ENCODE measurements around the gene NEURL2. TPM values are rescaled to one million over a fixed set of nuclear protein-coding genes. Genes with fewer than 3 reads are reported as not detected.

The NEURL2 gene
- total RNA-seq, 4 donors from 2014 or later = 12.6 to 17.4 (median 16.1) TPM

DNA sequence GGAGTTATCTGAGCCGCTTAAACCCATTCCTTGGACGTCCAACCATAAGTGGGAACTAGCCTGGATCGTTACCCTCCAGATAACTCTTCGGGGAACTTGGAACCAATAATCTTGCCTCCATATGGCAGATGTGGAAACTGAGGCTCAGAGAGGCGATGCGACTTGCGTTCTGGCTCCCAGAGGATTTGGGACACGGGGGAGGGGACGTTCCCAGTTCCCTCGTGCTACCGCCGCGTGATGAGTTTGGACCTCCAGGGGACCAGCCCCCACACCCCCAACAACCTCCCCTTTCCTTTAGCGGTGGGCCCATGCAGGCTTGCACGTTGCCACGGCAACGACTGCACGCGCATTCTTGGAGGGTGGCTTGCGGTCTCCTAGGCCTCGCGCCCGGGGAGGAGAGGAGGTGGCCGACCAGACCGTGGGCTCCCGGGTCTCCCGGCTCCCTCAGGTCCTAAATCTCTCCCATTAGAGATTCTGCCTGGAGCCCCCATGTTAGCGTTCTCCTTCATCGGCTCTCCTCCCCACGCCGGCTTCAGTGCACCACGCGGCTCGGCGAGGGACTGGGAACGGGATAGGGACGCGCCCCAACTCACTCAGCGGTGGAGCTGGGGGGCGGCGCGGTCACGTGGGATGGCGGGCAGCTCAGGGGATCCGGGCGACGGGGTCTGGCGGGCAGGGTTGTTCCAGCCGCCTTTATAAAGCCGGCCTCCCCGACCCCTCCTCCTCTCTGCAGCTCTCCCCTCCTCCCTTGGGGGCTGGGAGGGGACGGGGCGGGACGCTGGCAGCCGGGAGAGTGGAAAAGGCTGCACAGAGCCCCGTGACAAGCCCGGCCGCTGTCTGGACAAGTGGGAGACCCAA lies 20.7 kb upstream of the NEURL2 start, which contains the start of gene PLTP:
Gene PLTP, minus strand, starts transcription at position 670 of the 858 bp plus-strand sequence. CDS start 703 bp downstream, outside the sequence.
- Histone ChIP-seq H3K27me3 (no peaks in the 10 kb centered on the region), H3K27ac (peak within 1 kb of the TSS; percentile 33 to 76 (median 71)), H3K9me3 (no peaks in the 10 kb centered on the region), H3K4me1 (peaks cover 8 to 22% of the 10 kb centered on the region in 2 donors), H3K4me3 (replicated peaks in 1 of 3) (peak within 1 kb of the TSS in 2 of 3 donors; percentile 31 to 32), H3K36me3 (no peaks in the 10 kb centered on the region)
- DNase-seq = peak; percentile 32 to 36
- intact Hi-C loops (cut with DNase I) = no loop called here
- WGBS, 2 donors = 1 to 3% methylated on average over 25 to 33 of the region's 58 CpGs
- peak in 1 of 2 donors; percentile 17 for TF ChIP-seq POLR2A (IDR thresholded peaks at IDR 0.05)
- no peak for TF ChIP-seq CTCF (IDR thresholded peaks at IDR 0.05)

- Histone ChIP-seq H3K27me3 (no peaks in the 10 kb centered on the region), H3K27ac (peak overlapping the region; percentile 33 to 76 (median 71)), H3K4me1 (peaks cover 8 to 22% of the 10 kb centered on the region in 2 donors), H3K9me3 (no peaks in the 10 kb centered on the region), H3K36me3 (no peaks in the 10 kb centered on the region), H3K4me3 (replicated peaks in 1 of 3) (peak overlapping the region in 2 of 3 donors; percentile 31 to 32)
- DNase-seq = peak; percentile 73 to 77
- intact Hi-C loops (cut with DNase I) = no loop called here
- WGBS, 2 donors = 7 to 9% methylated on average over 30 to 41 of the region's 43 CpGs
- TF ChIP-seq CTCF (IDR thresholded peaks at IDR 0.05) = no peak
- TF ChIP-seq POLR2A (IDR thresholded peaks at IDR 0.05) = peak in 1 of 2 donors; percentile 36
Observed at GRCh38 chr20:45910670-45911485, 19.9 kb upstream of the NEURL2 start.

DNA sequence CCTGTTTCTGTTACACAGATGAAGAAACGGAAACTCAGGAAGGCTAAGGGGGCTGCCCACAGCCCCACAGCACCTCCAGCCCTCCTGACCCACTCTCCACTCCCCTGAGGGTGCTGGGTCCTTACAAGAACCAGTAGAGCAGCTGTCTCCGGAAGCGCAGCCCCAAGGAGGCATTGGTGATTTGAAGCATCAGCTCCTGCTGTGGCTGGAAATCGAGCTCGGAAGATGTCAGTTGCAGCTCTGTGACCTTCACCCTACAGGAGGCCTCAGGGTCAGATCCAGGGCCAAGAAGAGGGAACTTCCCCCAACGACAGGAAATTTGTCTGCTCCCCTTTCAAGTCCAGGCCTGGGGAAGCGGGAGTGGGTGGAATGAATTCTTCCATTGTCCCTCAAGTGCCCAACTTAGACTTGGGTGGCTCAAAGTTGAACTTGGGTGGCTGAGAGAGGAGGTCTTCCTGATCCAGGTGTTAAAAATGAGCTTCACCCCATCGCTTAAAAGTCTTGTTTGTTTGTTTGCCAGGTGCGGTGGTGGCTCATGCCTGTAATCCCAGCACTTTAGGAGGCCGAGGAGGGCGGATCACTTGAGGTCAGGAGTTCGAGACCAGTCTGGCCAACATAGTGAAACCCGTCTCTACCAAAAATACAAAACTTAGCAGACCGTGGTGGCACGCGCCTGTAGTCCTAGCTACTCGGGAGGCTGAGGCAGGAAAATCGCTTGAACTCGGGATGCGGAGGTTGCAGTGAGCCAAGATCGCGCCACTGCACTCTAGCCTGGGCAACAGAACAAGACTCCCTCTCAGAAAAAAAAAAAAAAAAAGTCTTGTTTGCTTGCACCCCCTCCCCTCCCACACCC lies 19.0 kb upstream of the NEURL2 start:
- H3K9me3 ChIP-seq = no peaks in the 10 kb centered on the region
- no peak for DNase-seq
- H3K27ac ChIP-seq = no peak overlapping the region
- no peak overlapping the region for H3K4me3 ChIP-seq (replicated peaks in 1 of 3)
- intact Hi-C loops (cut with DNase I) = no loop called here
- H3K27me3 ChIP-seq = no peaks in the 10 kb centered on the region
- H3K4me1 ChIP-seq = peaks cover 8 to 22% of the 10 kb centered on the region in 2 donors
- H3K36me3 ChIP-seq = no peaks in the 10 kb centered on the region
- WGBS, 2 donors = 84 to 89% methylated on average over 19 to 22 of the region's 22 CpGs
- TF ChIP-seq CTCF (IDR thresholded peaks at IDR 0.05) (no peak), POLR2A (IDR thresholded peaks at IDR 0.05) (no peak)

- intact Hi-C loops (cut with DNase I) = no loop called here
- WGBS, 2 donors = 89 to 92% methylated on average over 12 of the region's 12 CpGs
- no peak for DNase-seq
Observed at GRCh38 chr20:45909336-45909808, 18.4 kb upstream of the NEURL2 start.

DNA sequence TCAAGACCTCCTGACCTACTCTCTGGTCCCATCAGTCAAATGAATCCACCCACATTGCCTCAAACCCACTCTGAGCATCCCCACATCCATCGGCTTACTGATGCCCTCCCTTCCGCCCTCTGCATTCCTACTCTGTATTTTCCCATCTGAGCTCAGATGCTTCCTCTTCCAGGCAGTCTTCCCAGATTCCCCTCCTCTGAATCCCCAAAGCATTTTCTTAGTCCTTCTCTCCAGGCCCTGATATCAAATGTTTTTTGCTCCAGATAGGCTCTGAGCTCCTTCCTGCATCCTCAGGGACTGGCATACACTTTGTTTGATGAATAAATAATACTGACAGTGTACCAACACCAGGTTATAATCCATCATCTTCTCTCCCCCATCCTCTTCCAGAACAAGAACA lies 17.1 kb upstream of the NEURL2 start:
- 94 to 97% methylated on average over 2 of the region's 2 CpGs for WGBS, 2 donors
- intact Hi-C loops (cut with DNase I) = no loop called here
- peaks cover 8 to 22% of the 10 kb centered on the region in 2 donors for H3K4me1 ChIP-seq
- no peak overlapping the region for H3K27ac ChIP-seq
- DNase-seq = no peak
- no peaks in the 10 kb centered on the region for H3K9me3 ChIP-seq
- no peak overlapping the region for H3K4me3 ChIP-seq (replicated peaks in 1 of 3)
- H3K36me3 ChIP-seq = no peaks in the 10 kb centered on the region
- no peak for TF ChIP-seq CTCF (IDR thresholded peaks at IDR 0.05)
- no peak for TF ChIP-seq POLR2A (IDR thresholded peaks at IDR 0.05)
- H3K27me3 ChIP-seq = no peaks in the 10 kb centered on the region

More at GRCh38 chr20:45909336-45909808, 18.4 kb upstream of the NEURL2 start:
- peaks cover 8 to 22% of the 10 kb centered on the region in 2 donors for H3K4me1 ChIP-seq
- no peak overlapping the region for H3K27ac ChIP-seq
- H3K27me3 ChIP-seq = no peaks in the 10 kb centered on the region
- no peak for TF ChIP-seq POLR2A (IDR thresholded peaks at IDR 0.05)
- no peaks in the 10 kb centered on the region for H3K9me3 ChIP-seq
- H3K4me3 ChIP-seq (replicated peaks in 1 of 3) = no peak overlapping the region
- no peaks in the 10 kb centered on the region for H3K36me3 ChIP-seq
